Psoas muscle (tissue), 8 donors: ENCODE data around the gene NSL1. TPM values are rescaled to one million over a fixed set of nuclear protein-coding genes. Genes with fewer than 3 reads are reported as not detected.
"Not testable (repeated sequence)": the region's sequence is repeated elsewhere in the genome, so short reads cannot be mapped to it uniquely, and the experiment has no call there.

Experiments
- ATAC-seq, 4 donors: fragments of 200-7000 bp; cut with Tn5 transposase; one replicate each; pipeline ENCODE4 v1.9.1; 2020; ENCODE audit warnings: moderate library complexity in 3 of 4, mild to moderate bottlenecking in 2 of 4
- DNase-seq, 2 donors: peaks; one replicate each; pipeline ENCODE4 v3.0.0-alpha.2; 2020
- H3K27ac ChIP-seq: fragments of 200-600 bp; one replicate; pipeline ENCODE4 v1.8.0; 2022
- H3K27me3 ChIP-seq, 3 donors: fragments of 200-600 bp in 1 of 3; one replicate each; pipeline versions ENCODE4 v1.6.1 to v1.8.0; 2013 to 2022; ENCODE audit warnings: low read length in 2 of 3, mild to moderate bottlenecking in 2 of 3, moderate library complexity in 1 of 3; ENCODE audit not compliant: insufficient read depth in 3 of 3
- H3K36me3 ChIP-seq, 2 donors: fragments of 200-600 bp in 1 of 2; one replicate each; pipeline versions ENCODE4 v1.6.1 to v1.8.0; 2013 to 2022; ENCODE audit warnings: low read depth in 1 of 2, mild to moderate bottlenecking in 1 of 2, moderate library complexity in 1 of 2; ENCODE audit not compliant: insufficient read depth in 1 of 2
- H3K4me1 ChIP-seq: fragments of 200-600 bp; one replicate; pipeline ENCODE4 v1.8.0; 2022
- H3K4me3 ChIP-seq: fragments of 200-600 bp; one replicate; pipeline ENCODE4 v1.8.0; 2022; ENCODE audit warnings: mild to moderate bottlenecking
- H3K9me3 ChIP-seq: fragments of 200-600 bp; one replicate; pipeline ENCODE4 v1.8.0; 2022
- CTCF ChIP-seq: fragments of 200-600 bp; IDR thresholded peaks from one replicate; pipeline ENCODE4 v1.8.0; 2022; ENCODE audit warnings: antibody characterized with exemption
- WGBS, 3 donors: extraction: QIAGEN DNeasy Blood & Tissue Kit; methylation state at CpG; one replicate each; pipeline versions ENCODE4 v1.1.6 to v1.1.7; 2013; 5-methylcytosine and 5-hydroxymethylcytosine counted together
- intact Hi-C, 2 donors: fragments of 100-400 bp; cut with DNase I; formaldehyde crosslinking; loops; one replicate each; pipeline versions ENCODE4 v1.11.0 to v1.14.2; 2022
- polyA plus RNA-seq, 3 donors: library from polyadenylated mRNA; stranded (reverse); fragments of 200-250 nt; gene quantifications; one replicate each; pipeline ENCODE4 v1.2.3, GENCODE V29; 2013
- total RNA-seq, 4 donors: library from RNA; stranded (reverse); fragmentation: NEBNext Ultra II Directional in 2 of 4; extraction: Animal tissue kit (Norgen Biotek cat#: 25700) in 2 of 4; gene quantifications; one replicate each; pipeline versions ENCODE4 v1.2.1 to v1.2.4, GENCODE V29; 2021 to 2023
- donor health status: healthy with polysubstance abuse.
- donor health status: DM: no; HTN: no; CAD: no; lungs with moderate emphysema.
- donor health status: Bipolar disorder and iron deficiency.
- donor health status: healthy.
- donor health status: DM: yes; HTN: yes; CAD: no.
- donor health status: DM: no; HTN: no; CAD: no.
- donor health status: DM: no; HTN: no; CAD: no.
- donor health status: DM: yes; HTN: yes; CAD: no.

Gene NSL1
- total and polyA plus RNA-seq, 7 donors = 13.2 to 34.5 (median 18.6) TPM

GRCh38 chr1:212712451-212713303 lies 78.9 kb downstream of the NSL1 start:
- Histone ChIP-seq H3K27me3 (no peaks in the 10 kb centered on the region), H3K4me1 (no peaks in the 10 kb centered on the region), H3K4me3 (no peak overlapping the region), H3K27ac (no peak overlapping the region), H3K9me3 (no peaks in the 10 kb centered on the region), H3K36me3 (no peaks in the 10 kb centered on the region)
- 85 to 89% (median 88%) methylated on average over 4 of the region's 4 CpGs for WGBS, 3 donors
- ATAC-seq = no peak
- no peak for DNase-seq
- no peak for TF ChIP-seq CTCF
- intact Hi-C loops = no loop called here

GRCh38 chr1:212711974-212712373 lies 79.6 kb downstream of the NSL1 start:
- DNase-seq, H3K36me3 ChIP-seq, intact Hi-C loops, ATAC-seq, H3K4me3 ChIP-seq, H3K9me3 ChIP-seq, H3K4me1 ChIP-seq, H3K27me3 ChIP-seq, H3K27ac ChIP-seq: not testable (repeated sequence)
- WGBS, 3 donors = 94 to 97% (median 94%) methylated on average over 8 of the region's 8 CpGs

- 62 to 71% (median 68%) methylated on average over 6 of the region's 6 CpGs for WGBS, 3 donors
- TF ChIP-seq CTCF = no peak
- ATAC-seq (no peak), DNase-seq (no peak)
- Histone ChIP-seq H3K9me3 (no peaks in the 10 kb centered on the region), H3K27me3 (no peaks in the 10 kb centered on the region), H3K36me3 (no peaks in the 10 kb centered on the region), H3K4me1 (no peaks in the 10 kb centered on the region), H3K4me3 (no peak overlapping the region), H3K27ac (no peak overlapping the region)
- intact Hi-C loops = no loop called here
Observed at GRCh38 chr1:212710566-212710965, 81.0 kb downstream of the NSL1 start.

GRCh38 chr1:212703991-212704564 lies 87.5 kb downstream of the NSL1 start:
- intact Hi-C loops = no loop called here
- 60 to 81% (median 74%) methylated on average over 9 of the region's 9 CpGs for WGBS, 3 donors
- TF ChIP-seq CTCF = no peak

GRCh38 chr1:212702672-212703071 lies 88.9 kb downstream of the NSL1 start:
- H3K27ac ChIP-seq = no peak overlapping the region
- peaks cover 0 to 36% (median 7%) of the 10 kb centered on the region in 3 donors for H3K27me3 ChIP-seq
- H3K36me3 ChIP-seq = no peaks in the 10 kb centered on the region
- no peaks in the 10 kb centered on the region for H3K9me3 ChIP-seq
- H3K4me1 ChIP-seq = peaks cover 14% of the 10 kb centered on the region
- TF ChIP-seq CTCF = no peak
- H3K4me3 ChIP-seq = no peak overlapping the region
- intact Hi-C loops = no loop called here
- DNase-seq (no peak), ATAC-seq (no peak)
- 68 to 86% (median 70%) methylated on average over 1 of the region's 1 CpG for WGBS, 3 donors

More at GRCh38 chr1:212703991-212704564, 87.5 kb downstream of the NSL1 start:
- Histone ChIP-seq H3K27ac (no peak overlapping the region), H3K9me3 (no peaks in the 10 kb centered on the region), H3K4me1 (peaks cover 9% of the 10 kb centered on the region), H3K4me3 (no peak overlapping the region), H3K27me3 (peaks cover 0 to 22% (median 4%) of the 10 kb centered on the region in 3 donors), H3K36me3 (no peaks in the 10 kb centered on the region)
- no peak for ATAC-seq
- no peak for DNase-seq
